Thyroid gland (tissue), 4 donors: ENCODE data around the gene CACNG4.

Source experiments
- CTCF ChIP-seq, 6 experiments: fragments of 200-600 bp in 3 of 6; fragments of 450-650 bp in 3 of 6; sonication (generic) in 3 of 6; IDR thresholded peaks; one replicate each; pipeline ENCODE4 v1.5.1; 2016 to 2019; ENCODE audit warnings: antibody characterized with exemption in 6 of 6, mild to moderate bottlenecking in 2 of 6, inconsistent platforms in 1 of 6, moderate library complexity in 1 of 6
- POLR2A ChIP-seq, 2 donors: fragments of 450-650 bp; IDR thresholded peaks; one replicate each; pipeline ENCODE4 v1.6.1; 2017; ENCODE audit warnings: antibody characterized with exemption in 2 of 2, mild to moderate bottlenecking in 2 of 2, moderate library complexity in 1 of 2

DNA sequence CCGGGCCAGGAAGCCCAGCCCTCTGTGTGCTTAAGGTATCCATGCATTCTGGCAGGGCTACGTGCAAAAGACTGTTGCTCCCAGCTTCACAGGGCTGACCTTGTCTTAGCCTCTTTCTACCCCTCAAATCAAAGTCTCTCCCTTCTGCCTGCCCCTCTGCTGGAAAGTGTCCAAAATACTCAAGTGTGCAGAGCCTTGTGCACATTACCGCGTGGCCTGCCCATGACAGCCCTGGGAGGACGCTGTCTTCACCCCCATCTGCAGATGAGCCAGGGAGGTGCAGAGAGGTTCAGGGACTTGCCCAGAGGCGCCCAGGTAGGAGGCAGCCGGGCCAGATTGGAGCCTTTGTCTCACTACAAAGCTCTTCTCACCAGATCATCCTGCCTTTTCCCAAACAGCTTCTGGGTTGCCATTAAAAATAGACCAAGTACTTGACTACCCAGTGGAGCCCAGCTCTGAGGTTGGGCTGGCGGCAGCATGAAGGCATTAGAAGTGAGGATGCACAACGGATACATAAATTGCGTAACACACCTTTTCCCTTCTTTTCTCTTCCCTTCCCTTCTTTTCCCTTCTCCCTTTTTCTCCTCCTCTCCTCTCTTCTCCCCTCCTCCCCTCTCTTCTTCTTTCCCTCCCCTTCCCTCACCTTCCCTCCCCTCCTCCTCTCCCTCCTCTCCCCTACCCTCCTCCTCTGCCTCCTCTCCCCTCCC lies 3.5 kb downstream of the CACNG4 start:
- TF ChIP-seq CTCF (IDR thresholded peaks at IDR 0.05) (no peak), POLR2A (IDR thresholded peaks at IDR 0.05) (no peak)
